NB4 (cell line): ENCODE measurements around the gene UBQLN1.

Source experiments
- DNase-seq: peaks from one replicate; pipeline ENCODE4 v3.0.0; 2010; ENCODE audit warnings: low read depth
- H3K4me3 ChIP-seq: one replicate; pipeline ENCODE4 v1.5.1; 2011; ENCODE audit warnings: mild to moderate bottlenecking, low read depth, low read length, moderate library complexity
- MYC ChIP-seq: IDR thresholded peaks from 2 replicates; pipeline ENCODE4 v1.6.1; 2011; ENCODE audit warnings: low read depth, low read length
- POLR2A ChIP-seq: IDR thresholded peaks from 2 replicates; pipeline ENCODE4 v1.6.1; 2011; ENCODE audit warnings: mild to moderate bottlenecking; ENCODE audit not compliant: insufficient read length; ENCODE audit errors: extremely low read depth
- TF ChIP-seq, protein P1 (sequence below): IDR thresholded peaks from one replicate; pipeline ENCODE4 v1.5.1; 2012; ENCODE audit warnings: low read depth, low read length
- TF ChIP-seq, protein P2 (sequence below): IDR thresholded peaks from 2 replicates; pipeline ENCODE4 v1.6.1; 2011; ENCODE audit warnings: low read depth, low read length

Gene UBQLN1

GRCh38 chr9:83637389-83637788 is 70.4 kb downstream of the UBQLN1 start:
- DNase-seq = no peak

DNA sequence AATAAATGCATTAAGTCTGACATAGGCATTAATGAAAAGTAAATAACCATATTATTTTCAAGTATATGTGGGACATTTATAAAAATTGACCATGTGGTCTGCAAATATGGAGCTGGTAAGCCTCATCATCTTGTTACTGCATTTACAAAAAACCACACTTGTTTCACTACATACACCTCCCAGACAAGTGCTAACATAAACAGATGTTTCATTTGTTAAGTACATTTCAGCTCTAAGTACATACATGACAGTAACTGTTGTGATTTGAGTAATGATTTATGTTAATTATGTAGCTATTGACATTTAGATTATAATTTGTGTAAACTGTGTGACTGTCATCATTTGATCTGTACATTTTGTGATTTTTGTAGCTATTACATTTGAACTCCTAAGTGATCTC is 70.9 kb downstream of the UBQLN1 start:
- no peak for DNase-seq
- TF ChIP-seq MYC (no peak), POLR2A (no peak)
- TF ChIP-seq, protein P1, sequence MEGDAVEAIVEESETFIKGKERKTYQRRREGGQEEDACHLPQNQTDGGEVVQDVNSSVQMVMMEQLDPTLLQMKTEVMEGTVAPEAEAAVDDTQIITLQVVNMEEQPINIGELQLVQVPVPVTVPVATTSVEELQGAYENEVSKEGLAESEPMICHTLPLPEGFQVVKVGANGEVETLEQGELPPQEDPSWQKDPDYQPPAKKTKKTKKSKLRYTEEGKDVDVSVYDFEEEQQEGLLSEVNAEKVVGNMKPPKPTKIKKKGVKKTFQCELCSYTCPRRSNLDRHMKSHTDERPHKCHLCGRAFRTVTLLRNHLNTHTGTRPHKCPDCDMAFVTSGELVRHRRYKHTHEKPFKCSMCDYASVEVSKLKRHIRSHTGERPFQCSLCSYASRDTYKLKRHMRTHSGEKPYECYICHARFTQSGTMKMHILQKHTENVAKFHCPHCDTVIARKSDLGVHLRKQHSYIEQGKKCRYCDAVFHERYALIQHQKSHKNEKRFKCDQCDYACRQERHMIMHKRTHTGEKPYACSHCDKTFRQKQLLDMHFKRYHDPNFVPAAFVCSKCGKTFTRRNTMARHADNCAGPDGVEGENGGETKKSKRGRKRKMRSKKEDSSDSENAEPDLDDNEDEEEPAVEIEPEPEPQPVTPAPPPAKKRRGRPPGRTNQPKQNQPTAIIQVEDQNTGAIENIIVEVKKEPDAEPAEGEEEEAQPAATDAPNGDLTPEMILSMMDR = no peak
- TF ChIP-seq, protein P2, sequence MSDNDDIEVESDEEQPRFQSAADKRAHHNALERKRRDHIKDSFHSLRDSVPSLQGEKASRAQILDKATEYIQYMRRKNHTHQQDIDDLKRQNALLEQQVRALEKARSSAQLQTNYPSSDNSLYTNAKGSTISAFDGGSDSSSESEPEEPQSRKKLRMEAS = no peak

More at GRCh38 chr9:83637389-83637788, 70.4 kb downstream of the UBQLN1 start:
- no peak for TF ChIP-seq MYC
- TF ChIP-seq, protein P2 = no peak
- TF ChIP-seq POLR2A = no peak
- TF ChIP-seq, protein P1 = no peak
- H3K4me3 ChIP-seq = no peak overlapping the region

DNA sequence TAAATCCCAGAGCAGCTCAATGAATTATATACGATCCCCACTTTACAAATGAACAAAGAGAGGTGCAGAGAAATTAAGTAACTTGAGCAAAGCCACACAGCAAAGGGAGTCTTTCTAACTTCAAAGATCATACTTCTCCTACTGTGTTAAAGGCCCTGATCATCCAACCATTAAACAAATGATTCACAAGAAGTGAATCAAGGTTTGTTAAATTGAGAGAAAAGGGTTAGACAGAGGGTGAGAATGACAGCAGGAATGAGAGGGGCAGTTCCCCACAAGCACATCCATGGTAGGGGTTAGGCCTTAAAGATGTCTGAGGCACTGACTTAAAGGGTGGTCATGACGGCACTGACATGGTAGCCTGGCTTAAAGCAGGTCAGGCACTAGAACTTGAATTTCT is 74.1 kb downstream of the UBQLN1 start:
- H3K4me3 ChIP-seq = no peak overlapping the region
- DNase-seq = no peak
- TF ChIP-seq MYC = no peak
- TF ChIP-seq POLR2A = no peak
- TF ChIP-seq, protein P2 = no peak
- TF ChIP-seq, protein P1 = no peak

More for the DNA sequence above, 70.9 kb downstream of the UBQLN1 start:
- H3K4me3 ChIP-seq = no peak overlapping the region

- DNase-seq = no peak
- H3K4me3 ChIP-seq = no peak overlapping the region
- TF ChIP-seq, protein P2 = no peak
- no peak for TF ChIP-seq POLR2A
- TF ChIP-seq, protein P1 = no peak
- no peak for TF ChIP-seq MYC
These were observed 74.5 kb downstream of the UBQLN1 start for GRCh38 chr9:83633255-83633654.

- TF ChIP-seq MYC = no peak
- TF ChIP-seq POLR2A = no peak
- TF ChIP-seq, protein P1 = no peak
- TF ChIP-seq, protein P2 = no peak
- no peak overlapping the region for H3K4me3 ChIP-seq
- DNase-seq = no peak
These were observed 76.8 kb downstream of the UBQLN1 start for GRCh38 chr9:83630938-83631457.

GRCh38 chr9:83629433-83630104 is 78.2 kb downstream of the UBQLN1 start:
- DNase-seq = no peak
- TF ChIP-seq, protein P1 = no peak
- TF ChIP-seq POLR2A = no peak
- TF ChIP-seq, protein P2 = no peak
- TF ChIP-seq MYC = no peak
- no peak overlapping the region for H3K4me3 ChIP-seq
